Loucy (cell line): ENCODE results near the gene RSRC1.

Experiments
- H2AFZ ChIP-seq: fragments of 200-600 bp; sonication (generic); 2 replicates; pipeline ENCODE4 v1.6.0; 2016; ENCODE audit warnings: antibody characterized with exemption, mild to moderate bottlenecking, low read length, moderate library complexity
- H3F3A ChIP-seq: fragments of 200-600 bp; 2 replicates; pipeline ENCODE4 v1.6.0; 2016; ENCODE audit warnings: antibody characterized with exemption, low read depth, mild to moderate bottlenecking
- H3K27me3 ChIP-seq: fragments of 200-600 bp; sonication (generic); 2 replicates; pipeline ENCODE4 v1.6.1; 2014; ENCODE audit warnings: low read length, mild to moderate bottlenecking; ENCODE audit not compliant: insufficient read depth, poor library complexity, severe bottlenecking
- H3K36me3 ChIP-seq: fragments of 200-600 bp; sonication (generic); 2 replicates; pipeline ENCODE4 v1.6.1; 2016; ENCODE audit warnings: low read length; ENCODE audit not compliant: insufficient read depth
- H3K4me1 ChIP-seq: fragments of 200-600 bp; sonication (generic); 2 replicates; pipeline ENCODE4 v1.5.1; 2014; ENCODE audit warnings: low read length, mild to moderate bottlenecking; ENCODE audit not compliant: insufficient read depth, poor library complexity, severe bottlenecking
- H3K4me2 ChIP-seq: fragments of 200-600 bp; sonication (generic); 2 replicates; pipeline ENCODE4 v1.6.0; 2014; ENCODE audit warnings: antibody characterized with exemption, low read length, low read depth, mild to moderate bottlenecking; ENCODE audit not compliant: poor library complexity, severe bottlenecking
- H3K4me3 ChIP-seq: fragments of 200-600 bp; sonication (generic); 2 replicates; pipeline ENCODE4 v1.5.1; 2014; ENCODE audit warnings: low read length, mild to moderate bottlenecking, mixed read lengths; ENCODE audit not compliant: poor library complexity, severe bottlenecking
- H3K79me2 ChIP-seq: fragments of 200-600 bp; sonication (generic); 2 replicates; pipeline ENCODE4 v1.6.1; 2014; ENCODE audit warnings: low read length; ENCODE audit not compliant: insufficient read depth
- H3K9ac ChIP-seq: fragments of 200-600 bp; sonication (generic); 2 replicates; pipeline ENCODE4 v1.6.0; 2014; ENCODE audit warnings: mild to moderate bottlenecking, low read depth, low read length, moderate library complexity; ENCODE audit not compliant: poor library complexity, severe bottlenecking
- H3K9me2 ChIP-seq: fragments of 200-600 bp; sonication (generic); replicated peaks from 2 replicates; pipeline ENCODE4 v1.6.1; 2016; ENCODE audit warnings: low read depth, low read length, mixed read lengths
- H3K9me3 ChIP-seq: fragments of 200-600 bp; sonication (generic); 2 replicates; pipeline ENCODE4 v1.6.1; 2014; ENCODE audit warnings: mild to moderate bottlenecking, antibody characterized with exemption, low read length, low read depth; ENCODE audit not compliant: insufficient read depth
- H4K20me1 ChIP-seq: fragments of 200-600 bp; sonication (generic); 2 replicates; pipeline ENCODE4 v1.6.0; 2014; ENCODE audit warnings: antibody characterized with exemption, low read length, mild to moderate bottlenecking; ENCODE audit not compliant: insufficient read depth, poor library complexity, severe bottlenecking
- CTCF ChIP-seq: fragments of 200-600 bp; sonication (generic); conservative IDR thresholded peaks from 2 replicates; pipeline ENCODE4 v1.5.1; 2014; ENCODE audit warnings: mild to moderate bottlenecking, antibody characterized with exemption, low read length
- EZH2phosphoT487 ChIP-seq: fragments of 200-600 bp; IDR thresholded peaks from 2 replicates; pipeline ENCODE4 v1.6.1; 2018; ENCODE audit warnings: antibody characterized with exemption, mild to moderate bottlenecking, moderate library complexity, borderline replicate concordance

RSRC1 gene

DNA sequence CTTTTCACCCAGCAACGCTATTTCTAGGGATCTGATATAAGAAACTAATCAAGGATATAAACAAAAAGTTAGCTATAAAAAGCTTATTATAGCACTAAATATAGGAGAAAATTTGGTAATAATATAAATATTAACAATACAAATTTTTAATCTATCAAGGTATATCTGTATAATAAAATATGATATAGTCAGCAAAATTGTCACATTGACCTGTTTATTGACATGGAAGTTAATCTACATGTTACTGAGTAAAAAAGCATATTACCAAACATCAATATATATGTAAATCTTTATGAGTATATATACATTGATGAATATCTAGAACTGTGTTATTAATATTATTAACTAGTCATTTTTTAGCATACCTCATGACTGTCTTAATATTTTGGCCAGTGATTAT lies 30.3 kb upstream of the RSRC1 start:
- H3K4me1 ChIP-seq: no peaks in the 10 kb centered on the region
- H2AFZ ChIP-seq: no peak overlapping the region
- no peak for TF ChIP-seq EZH2phosphoT487
- TF ChIP-seq CTCF: no peak

GRCh38 chr3:158084651-158085050 lies 25.2 kb upstream of the RSRC1 start:
- Histone ChIP-seq H3K36me3 (no peaks in the 10 kb centered on the region), H4K20me1 (no peaks in the 10 kb centered on the region), H3K27me3 (no peaks in the 10 kb centered on the region), H3K79me2 (no peaks in the 10 kb centered on the region), H3K4me1 (no peaks in the 10 kb centered on the region), H3K9ac (no peak overlapping the region), H3K4me2 (no peak overlapping the region), H3F3A (no peaks in the 10 kb centered on the region), H3K4me3 (no peak overlapping the region), H2AFZ (no peak overlapping the region), H3K9me3 (no peaks in the 10 kb centered on the region), H3K9me2 (no peaks in the 10 kb centered on the region)
- TF ChIP-seq EZH2phosphoT487 (no peak), CTCF (no peak)

More for the DNA sequence above, 30.3 kb upstream of the RSRC1 start:
- no peaks in the 10 kb centered on the region for H3K36me3 ChIP-seq
- H3K9me3 ChIP-seq: no peaks in the 10 kb centered on the region
- H3K9ac ChIP-seq: no peak overlapping the region
- H3K79me2 ChIP-seq: no peaks in the 10 kb centered on the region
- H3F3A ChIP-seq: no peaks in the 10 kb centered on the region
- no peak overlapping the region for H3K4me3 ChIP-seq
- H4K20me1 ChIP-seq: no peaks in the 10 kb centered on the region
- H3K27me3 ChIP-seq: no peaks in the 10 kb centered on the region
- no peaks in the 10 kb centered on the region for H3K9me2 ChIP-seq
- no peak overlapping the region for H3K4me2 ChIP-seq

GRCh38 chr3:158085358-158085757 lies 24.5 kb upstream of the RSRC1 start:
- no peaks in the 10 kb centered on the region for H3K79me2 ChIP-seq
- TF ChIP-seq CTCF (no peak), EZH2phosphoT487 (no peak)

More at GRCh38 chr3:158085358-158085757, 24.5 kb upstream of the RSRC1 start:
- Histone ChIP-seq H3F3A (no peaks in the 10 kb centered on the region), H3K4me2 (no peak overlapping the region), H4K20me1 (no peaks in the 10 kb centered on the region), H3K9me2 (no peaks in the 10 kb centered on the region), H3K9ac (no peak overlapping the region), H2AFZ (no peak overlapping the region), H3K9me3 (no peaks in the 10 kb centered on the region), H3K36me3 (no peaks in the 10 kb centered on the region), H3K27me3 (no peaks in the 10 kb centered on the region), H3K4me3 (no peak overlapping the region), H3K4me1 (no peaks in the 10 kb centered on the region)
